ENCODE data around the gene INSR.

The INSR gene

GRCh38 chr19:7142771-7143170 is 151.4 kb downstream of the INSR start:
- Histone ChIP-seq H3K4me1 (ENCODE audit: control insufficient read depth, insufficient read depth, low read length) (no peaks in the 10 kb centered on the region), H3K9me3 (ENCODE audit: control insufficient read depth, insufficient read depth, low read depth, low read length) (no peaks in the 10 kb centered on the region), H3K36me3 (ENCODE audit: control insufficient read depth in 2 of 2, insufficient read depth in 1 of 2, low read length in 2 of 2) (peaks cover 0 to 45% of the 10 kb centered on the region in 2 experiments; a peak in 2 of 3 replicates), H3K4me3 (ENCODE audit: low read depth, low read length) (no peak overlapping the region), H3K27ac (ENCODE audit: extremely low read depth, low read depth, low read length) (no peak overlapping the region)
- POLR2A ChIA-PET: no interaction called here
- CTCF ChIA-PET: no interaction called here
- TF ChIP-seq SP2 (tag by site-specific recombination; IDR thresholded peaks at IDR 0.05) (no peak), PATZ1 (tag by site-specific recombination; IDR thresholded peaks at IDR 0.05) (no peak), ZNF10 (tag by site-specific recombination; IDR thresholded peaks at IDR 0.05) (no peak), BCL6B (tag by site-specific recombination; IDR thresholded peaks at IDR 0.05) (no peak), REST (tag by site-specific recombination; IDR thresholded peaks at IDR 0.05) (no peak), ZNF654 (tag by site-specific recombination; IDR thresholded peaks at IDR 0.05; ENCODE audit: low read depth) (no peak), PRDM4 (tag by site-specific recombination; IDR thresholded peaks at IDR 0.05) (no peak), ZSCAN4 (tag by site-specific recombination; IDR thresholded peaks at IDR 0.05) (no peak), ZFHX2 (tag by site-specific recombination; conservative IDR thresholded peaks at IDR 0.05) (no peak), ZNF677 (tag by site-specific recombination; IDR thresholded peaks at IDR 0.05) (no peak), MEIS1 (CRISPR knock-in tag; IDR thresholded peaks at IDR 0.05; ENCODE audit: borderline replicate concordance) (no peak)

- POLR2A ChIA-PET: no interaction called here
- Histone ChIP-seq H3K27ac (ENCODE audit: extremely low read depth, low read depth, low read length) (no peak overlapping the region), H3K4me1 (ENCODE audit: control insufficient read depth, insufficient read depth, low read length) (no peaks in the 10 kb centered on the region), H3K36me3 (ENCODE audit: control insufficient read depth in 2 of 2, insufficient read depth in 1 of 2, low read length in 2 of 2) (peaks cover 0 to 48% of the 10 kb centered on the region in 2 experiments; a peak in 2 of 3 replicates), H3K9me3 (ENCODE audit: control insufficient read depth, insufficient read depth, low read depth, low read length) (no peaks in the 10 kb centered on the region), H3K4me3 (ENCODE audit: low read depth, low read length) (no peak overlapping the region)
- TF ChIP-seq TRIM28 (IDR thresholded peaks at IDR 0.05; ENCODE audit: borderline replicate concordance, low read length) (no peak), KLF7 (tag by site-specific recombination; IDR thresholded peaks at IDR 0.05; ENCODE audit: borderline replicate concordance) (no peak), ZBTB26 (tag by site-specific recombination; optimal IDR thresholded peaks at IDR 0.05) (no peak), MEIS1 (CRISPR knock-in tag; IDR thresholded peaks at IDR 0.05; ENCODE audit: borderline replicate concordance) (no peak), PRDM2 (tag by site-specific recombination; IDR thresholded peaks at IDR 0.05; ENCODE audit: borderline replicate concordance) (no peak)
- CTCF ChIA-PET: interaction anchor here (1.0 kb wide), 1 partner anchor 599 kb away, joined by 3 read pairs; no protein-coding TSS in a partner anchor
These were observed 154.1 kb downstream of the INSR start for GRCh38 chr19:7140137-7140536.
